K562 (cell line): ENCODE measurements around the gene KIF4B. TPM values are rescaled to one million over a fixed set of nuclear protein-coding genes. Genes with fewer than 3 reads are reported as not detected.

Experiments used
- BHLHE40 ChIP-seq: IDR thresholded peaks from 2 replicates; pipeline ENCODE4 v1.6.1; 2011; ENCODE audit warnings: low read length, improper control_type of control experiment
- CBX3 ChIP-seq, 2 experiments: IDR thresholded peaks; 1 replicate in 1 of 2; 2 replicates in 1 of 2; pipeline ENCODE4 v1.6.1; 2012; ENCODE audit warnings: inconsistent platforms in 2 of 2, low read length in 2 of 2, borderline replicate concordance in 1 of 2, control low read depth in 1 of 2
- L3MBTL2 ChIP-seq: fragments of 450-650 bp; IDR thresholded peaks from 2 replicates; pipeline ENCODE4 v1.6.1; 2016; ENCODE audit warnings: mild to moderate bottlenecking, moderate library complexity
- NFE2L1 ChIP-seq: fragments of 450-650 bp; IDR thresholded peaks from 2 replicates; pipeline ENCODE4 v1.6.1; 2016; ENCODE audit warnings: missing genetic modification characterization, low read depth, mild to moderate bottlenecking, missing compliant biosample characterization, moderate library complexity, borderline replicate concordance
- NFXL1 ChIP-seq: fragments of 450-650 bp; formaldehyde crosslinking; IDR thresholded peaks from 2 replicates; pipeline ENCODE4 v1.4.0; 2021; ENCODE audit warnings: mild to moderate bottlenecking
- RFX5 ChIP-seq: IDR thresholded peaks from 2 replicates; pipeline ENCODE4 v1.6.1; 2011; ENCODE audit warnings: low read depth, mild to moderate bottlenecking, improper control_type of control experiment, low read length
- SRSF1 ChIP-seq: fragments of 200-400 bp; formaldehyde crosslinking; IDR thresholded peaks from 2 replicates; pipeline ENCODE4 v1.6.1; 2017; ENCODE audit warnings: mild to moderate bottlenecking, low read depth, low read length, moderate library complexity
- TCF7L2 ChIP-seq: fragments of 150-350 bp; IDR thresholded peaks from 2 replicates; pipeline ENCODE4 v1.6.1; 2016; ENCODE audit warnings: low read depth, mild to moderate bottlenecking, low read length, moderate library complexity
- ZNF184 ChIP-seq: sonication (generic); formaldehyde crosslinking; IDR thresholded peaks from 2 replicates; pipeline ENCODE4 v1.5.0; 2020; ENCODE audit warnings: missing genetic modification reagents
- ZNF431 ChIP-seq: sonication (generic); formaldehyde crosslinking; IDR thresholded peaks from 2 replicates; pipeline ENCODE4 v1.8.0; 2022; ENCODE audit warnings: mild to moderate bottlenecking, missing genetic modification reagents
- polyA plus RNA-seq, 8 experiments: library from polyadenylated mRNA; depleted of rRNA in 4 of 8; stranded (reverse) in 5 of 8; unstranded in 3 of 8; fragments of >200 nt; fragmentation: Nextera tagmentation in 2 of 8; fragmentation: Illumina TruSeq in 1 of 8; extraction: Ambion mirVana in 2 of 8; extraction: Trizol in 1 of 8; gene quantifications; 2 replicates each; pipeline versions ENCODE4 v1.2.1 to v1.2.3, GENCODE V29; 2011 to 2014; ENCODE audit warnings: inconsistent platforms in 1 of 8, missing spikeins in 1 of 8
- total RNA-seq, 7 experiments: library from RNA; depleted of rRNA in 6 of 7; stranded (reverse); fragments of >200 nt in 6 of 7; fragmentation: Illumina TruSeq in 2 of 7; extraction: Trizol in 2 of 7; gene quantifications; 2 replicates each; pipeline versions ENCODE4 v1.2.1 to v1.2.3, GENCODE V29; 2011 to 2021; ENCODE audit warnings: low replicate concordance in 1 of 7
- TF ChIP-seq, protein P1 (sequence below), 3 experiments: fragments of 200-800 bp in 1 of 3; sonication (Bioruptor generic) in 1 of 3; sonication (generic) in 1 of 3; formaldehyde crosslinking in 1 of 3; IDR thresholded peaks; 2 replicates each; pipeline versions ENCODE4 v1.6.1 to v1.8.0; 2016 to 2022; ENCODE audit warnings: mild to moderate bottlenecking in 2 of 3, missing compliant biosample characterization in 2 of 3, missing genetic modification characterization in 2 of 3, missing genetic modification reagents in 1 of 3
- TF ChIP-seq, protein P2 (sequence below): sonication (generic); formaldehyde crosslinking; IDR thresholded peaks from 2 replicates; pipeline ENCODE4 v1.8.0; 2022; ENCODE audit warnings: missing genetic modification reagents, mild to moderate bottlenecking, moderate library complexity, borderline replicate concordance

The KIF4B gene
- total and polyA plus RNA-seq, 9 of the 15 experiments (the other 6 are each of a cell fraction or from before 2014, with no cell fraction given): 0.01 to 0.09 (median 0.07) TPM; not detected in 2

DNA sequence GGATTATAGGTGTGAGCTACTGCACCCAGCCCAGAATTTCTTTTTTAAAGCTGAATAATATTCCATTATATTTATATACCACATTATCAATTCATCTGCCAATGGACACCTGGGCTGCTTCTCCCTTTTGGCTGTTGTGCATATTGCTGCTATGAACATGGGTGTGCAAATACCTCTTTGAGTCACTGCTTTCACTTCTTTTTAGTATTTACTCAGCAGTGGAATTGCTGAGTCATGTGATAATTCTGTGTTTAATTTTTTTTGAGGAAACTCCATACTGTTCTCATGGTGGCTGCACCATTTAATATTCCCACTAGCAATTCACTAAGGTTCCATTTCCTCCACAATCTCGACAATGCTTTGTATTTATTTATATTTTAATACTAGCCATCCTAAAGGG is 36.1 kb upstream of the KIF4B start (continued):
- TF ChIP-seq ZNF431 (CRISPR knock-in tag): no peak
- TF ChIP-seq RFX5: no peak
- 0 out of 2 replicates have a peak, but pooled peaks have one; percentile 3 for TF ChIP-seq L3MBTL2
- TF ChIP-seq SRSF1: no peak
- TF ChIP-seq CBX3 (IDR thresholded peaks at IDR 0.05; ENCODE audit: borderline replicate concordance in 1 of 2, low read length in 2 of 2): no peak
- TF ChIP-seq, protein P1, sequence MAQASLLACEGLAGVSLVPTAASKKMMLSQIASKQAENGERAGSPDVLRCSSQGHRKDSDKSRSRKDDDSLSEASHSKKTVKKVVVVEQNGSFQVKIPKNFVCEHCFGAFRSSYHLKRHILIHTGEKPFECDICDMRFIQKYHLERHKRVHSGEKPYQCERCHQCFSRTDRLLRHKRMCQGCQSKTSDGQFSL (CRISPR knock-in tag; IDR thresholded peaks at IDR 0.05): no peak
- TF ChIP-seq, protein P1 (tag; IDR thresholded peaks at IDR 0.05): no peak
- no peak for TF ChIP-seq NFXL1 (CRISPR knock-in tag)
- TF ChIP-seq, protein P2, sequence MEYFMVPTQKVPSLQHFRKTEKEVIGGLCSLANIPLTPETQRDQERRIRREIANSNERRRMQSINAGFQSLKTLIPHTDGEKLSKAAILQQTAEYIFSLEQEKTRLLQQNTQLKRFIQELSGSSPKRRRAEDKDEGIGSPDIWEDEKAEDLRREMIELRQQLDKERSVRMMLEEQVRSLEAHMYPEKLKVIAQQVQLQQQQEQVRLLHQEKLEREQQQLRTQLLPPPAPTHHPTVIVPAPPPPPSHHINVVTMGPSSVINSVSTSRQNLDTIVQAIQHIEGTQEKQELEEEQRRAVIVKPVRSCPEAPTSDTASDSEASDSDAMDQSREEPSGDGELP (CRISPR knock-in tag): no peak
- no peak for TF ChIP-seq ZNF184 (CRISPR knock-in tag)
- TF ChIP-seq NFE2L1 (tag): peak; percentile 78; the same call in 1 of the 2 replicates
- TF ChIP-seq TCF7L2: no peak
- TF ChIP-seq BHLHE40: no peak
